HepG2 (cell line): ENCODE measurements around the gene CDHR5. TPM values are rescaled to one million over a fixed set of nuclear protein-coding genes. Genes with fewer than 3 reads are reported as not detected.

Experiments used
- ATAC-seq: fragments of 200-7000 bp; cut with Tn5 transposase; 3 replicates; pipeline ENCODE4 v1.9.1; 2020; ENCODE audit warnings: mild to moderate bottlenecking, moderate library complexity
- BruUV-seq: library from RNA; stranded (reverse); fragments of 400-500 nt; replicated peaks from 2 replicates; lab custom pipeline; 2021; lab: Mats Ljungman, UMichigan
- CTCF ChIA-PET: fragments of 300-600 bp; formaldehyde crosslinking; extraction: SDS; loops from one replicate; lab custom pipeline; 2021; ENCODE audit warnings: low total read pairs, inconsistent platforms, low intra/inter-chr PET ratio; lab: Yijun Ruan, JAX
- POLR2A ChIA-PET: fragments of 350-600 bp; sonication (Branson Sonifier 250); formaldehyde crosslinking; loops from one replicate; lab custom pipeline; 2020; ENCODE audit warnings: antibody characterized with exemption, inconsistent platforms; lab: Yijun Ruan, JAX
- DNase-seq: peaks from one replicate; pipeline ENCODE4 v3.0.0-alpha.2; 2015; ENCODE audit warnings: low spot score
- FAIRE-seq: peaks from 3 replicates; lab custom pipeline; 2011; peaks lifted over from hg19 to GRCh38; lab: Jason Lieb, UNC
- H2AFZ ChIP-seq: one replicate; pipeline ENCODE4 v1.6.1; 2011; ENCODE audit warnings: low read length, inconsistent platforms
- H3K27ac ChIP-seq: fragments of 300-600 bp; 3 replicates; pipeline ENCODE4 v1.8.0; 2011; ENCODE audit warnings: mixed run types, mild to moderate bottlenecking, mixed read lengths, low read length, inconsistent platforms; ENCODE audit not compliant: insufficient read depth; ENCODE audit errors: extremely low read length
- H3K27me3 ChIP-seq, 2 experiments: fragments of 200-600 bp in 1 of 2; 2 replicates in 1 of 2; 3 replicates in 1 of 2; pipeline versions ENCODE4 v1.6.0 to v1.8.0; 2011; ENCODE audit warnings: low read length in 2 of 2, mild to moderate bottlenecking in 2 of 2, moderate library complexity in 2 of 2, inconsistent platforms in 1 of 2; ENCODE audit not compliant: insufficient read depth in 2 of 2, control insufficient read depth in 1 of 2
- H3K36me3 ChIP-seq, 2 experiments: fragments of 200-600 bp in 1 of 2; replicated peaks in 1 of 2; 2 replicates in 1 of 2; 3 replicates in 1 of 2; pipeline versions ENCODE4 v1.5.1 to v1.8.0; 2011; ENCODE audit warnings: low read length in 2 of 2, inconsistent platforms in 1 of 2; ENCODE audit not compliant: insufficient read depth in 2 of 2, control insufficient read depth in 1 of 2
- H3K4me1 ChIP-seq: 2 replicates; pipeline ENCODE4 v1.5.1; 2012; ENCODE audit warnings: low read length, inconsistent platforms; ENCODE audit not compliant: insufficient read depth
- H3K4me2 ChIP-seq: 2 replicates; pipeline ENCODE4 v1.6.0; 2011; ENCODE audit warnings: low read depth, low read length, inconsistent platforms
- H3K4me3 ChIP-seq, 3 experiments: fragments of 200-600 bp in 1 of 3; sonication (generic), shearing (Covaris generic) in 1 of 3; replicated peaks in 1 of 3; 2 replicates each; pipeline ENCODE4 v1.5.1; 2011 to 2016; ENCODE audit warnings: low read length in 3 of 3, inconsistent platforms in 2 of 3, low read depth in 2 of 3, mild to moderate bottlenecking in 2 of 3, control low read depth in 1 of 3, mixed read lengths in 1 of 3; ENCODE audit not compliant: insufficient read depth in 1 of 3
- H3K79me2 ChIP-seq: one replicate; pipeline ENCODE4 v1.6.1; 2011; ENCODE audit warnings: low read length, inconsistent platforms; ENCODE audit not compliant: insufficient read depth
- H3K9ac ChIP-seq: 2 replicates; pipeline ENCODE4 v1.6.0; 2011; ENCODE audit warnings: mild to moderate bottlenecking, low read depth, low read length, inconsistent platforms; ENCODE audit not compliant: insufficient read depth
- H3K9me3 ChIP-seq: 2 replicates; pipeline ENCODE4 v1.5.1; 2012; ENCODE audit warnings: mild to moderate bottlenecking, low read length
- H4K20me1 ChIP-seq: 2 replicates; pipeline ENCODE4 v1.6.0; 2011; ENCODE audit warnings: inconsistent platforms, mild to moderate bottlenecking, low read length, moderate library complexity; ENCODE audit not compliant: insufficient read depth
- AGO2 ChIP-seq: fragments of 200-400 bp; formaldehyde crosslinking; optimal IDR thresholded peaks from 2 replicates; pipeline ENCODE3; 2017; ENCODE audit warnings: mild to moderate bottlenecking, low read depth, low read length, moderate library complexity
- EP300 ChIP-seq, 3 experiments: sonication (generic) in 1 of 3; formaldehyde crosslinking in 1 of 3; IDR thresholded peaks; 2 replicates each; pipeline versions ENCODE4 v1.5.1 to v1.6.1; 2011 to 2020; ENCODE audit warnings: low read depth in 2 of 3, low read length in 2 of 3, borderline replicate concordance in 1 of 3, improper control_type of control experiment in 1 of 3, mild to moderate bottlenecking in 1 of 3, missing genetic modification reagents in 1 of 3, moderate library complexity in 1 of 3
- MTA3 ChIP-seq: sonication (generic); formaldehyde crosslinking; IDR thresholded peaks from 2 replicates; pipeline ENCODE4 v1.4.0; 2020; ENCODE audit warnings: missing genetic modification reagents
- POLR2A ChIP-seq, 2 experiments: IDR thresholded peaks; 2 replicates each; pipeline ENCODE4 v1.6.1; 2011; ENCODE audit warnings: low read depth in 2 of 2, low read length in 2 of 2, mild to moderate bottlenecking in 1 of 2, moderate library complexity in 1 of 2; ENCODE audit not compliant: insufficient read depth in 1 of 2
- POLR2AphosphoS5 ChIP-seq: IDR thresholded peaks from 2 replicates; pipeline ENCODE4 v1.6.1; 2012; ENCODE audit warnings: low read depth, low read length
- ZNF337 ChIP-seq: sonication (generic); formaldehyde crosslinking; IDR thresholded peaks from 2 replicates; pipeline ENCODE4 v1.5.1; 2020; ENCODE audit warnings: missing genetic modification reagents, low read depth, mild to moderate bottlenecking, borderline replicate concordance
- ZNF687 ChIP-seq: sonication (generic); formaldehyde crosslinking; IDR thresholded peaks from 2 replicates; pipeline ENCODE4 v1.5.1; 2020; ENCODE audit warnings: mild to moderate bottlenecking, missing genetic modification reagents, moderate library complexity
- WGBS: methylation state at CpG from one replicate; pipeline ENCODE4 v1.1.6; 2017; ENCODE audit warnings: low lambda C conversion rate; 5-methylcytosine and 5-hydroxymethylcytosine counted together
- in situ Hi-C: cut with HindIII; loops from 2 replicates; pipeline ENCODE4 v1.10.0; 2017; ENCODE audit warnings: low pct_unique_long_range_greater_than_20kb; ENCODE audit not compliant: extremely low pct_ligation_motif_present
- intact Hi-C: fragments of 100-400 bp; cut with micrococcal nuclease; formaldehyde crosslinking; loops from one replicate; pipeline ENCODE4 v1.10.0; 2022; ENCODE audit not compliant: unreplicated experiment
- polyA plus RNA-seq, 8 experiments: library from polyadenylated mRNA; depleted of rRNA in 3 of 8; stranded (reverse) in 7 of 8; unstranded in 1 of 8; fragments of >200 nt; fragmentation: Illumina TruSeq in 4 of 8; extraction: Trizol in 4 of 8; gene quantifications; 2 replicates each; pipeline versions ENCODE4 v1.2.1 to v1.2.3, GENCODE V29; 2011 to 2016; ENCODE audit warnings: low read depth in 4 of 8, missing spikeins in 1 of 8, mixed read lengths in 1 of 8; ENCODE audit not compliant: insufficient read depth in 1 of 8
- total RNA-seq, 5 experiments: library from RNA; depleted of rRNA; stranded (reverse); fragments of >200 nt; fragmentation: Illumina TruSeq; extraction: Trizol; gene quantifications; 2 replicates each; pipeline ENCODE4 v1.2.3, GENCODE V29; 2016; ENCODE audit warnings: low read depth in 1 of 5
- TF ChIP-seq, protein P1 (sequence below): sonication (generic); formaldehyde crosslinking; IDR thresholded peaks from 2 replicates; pipeline ENCODE4 v1.4.0; 2020; ENCODE audit warnings: mild to moderate bottlenecking, missing genetic modification reagents

CDHR5 gene
- total and polyA plus RNA-seq, 2 of the 13 experiments (the other 11 are each of a cell fraction or from before 2014, with no cell fraction given), result 0.46 to 0.71 TPM

GRCh38 chr11:643849-644738, 19.3 kb upstream of the CDHR5 start:
- H3K36me3 ChIP-seq, result peaks cover 4 to 10% of the 10 kb centered on the region in 2 experiments; a peak in 3 of 5 replicates
- ATAC-seq, result no peak; the same call in 2 of the 3 replicates

GRCh38 chr11:643366-643765, 18.6 kb upstream of the CDHR5 start:
- H3K36me3 ChIP-seq, result peaks cover 4 to 10% of the 10 kb centered on the region in 2 experiments; a peak in 3 of 5 replicates
- H3K79me2 ChIP-seq, result no peaks in the 10 kb centered on the region
- CTCF ChIA-PET, result no interaction called here
- no peak overlapping the region for H3K27ac ChIP-seq
- DNase-seq (no peak), FAIRE-seq (no peak), ATAC-seq (no peak; the same call in 2 of the 3 replicates)
- POLR2A ChIA-PET, result interaction anchor here (0.7 kb wide), 1 partner anchor 152 kb away, joined by 3 read pairs; no protein-coding TSS in a partner anchor
- no peak overlapping the region for H3K9ac ChIP-seq
- peaks cover 12% of the 10 kb centered on the region; the same call in 1 of the 2 replicates for H3K4me1 ChIP-seq
- WGBS, result 97% methylated on average over 7 of the region's 9 CpGs
- no peaks in the 10 kb centered on the region for H3K9me3 ChIP-seq
- in situ Hi-C loops (no loop called here), intact Hi-C loops (no loop called here)
- TF ChIP-seq ZNF337 (no peak), MTA3 (no peak), POLR2AphosphoS5 (peak; percentile 7; the same call in 1 of the 2 replicates), ZNF687 (peak; percentile 51)
- no peaks in the 10 kb centered on the region for H3K27me3 ChIP-seq
- no peak overlapping the region for H3K4me3 ChIP-seq
- no peak overlapping the region for H2AFZ ChIP-seq
- no peak overlapping the region for H3K4me2 ChIP-seq
- 0 out of 2 replicates have a peak, but pooled peaks cover 5% of the 10 kb centered on the region for H4K20me1 ChIP-seq
- BruUV-seq, result no TSS peak

More at GRCh38 chr11:643849-644738, 19.3 kb upstream of the CDHR5 start:
- BruUV-seq, result no TSS peak
- H3K9me3 ChIP-seq, result no peaks in the 10 kb centered on the region
- no peak overlapping the region for H3K9ac ChIP-seq
- H3K27me3 ChIP-seq, result no peaks in the 10 kb centered on the region
- WGBS, result 97% methylated on average over 44 of the region's 50 CpGs
- no peak overlapping the region for H3K4me2 ChIP-seq
- H4K20me1 ChIP-seq, result 0 out of 2 replicates have a peak, but pooled peaks cover 5% of the 10 kb centered on the region
- peaks cover 12% of the 10 kb centered on the region; the same call in 1 of the 2 replicates for H3K4me1 ChIP-seq
- POLR2A ChIA-PET, result interaction anchor here (0.7 kb wide), 1 partner anchor 152 kb away, joined by 3 read pairs; no protein-coding TSS in a partner anchor
- H3K27ac ChIP-seq, result no peak overlapping the region
- intact Hi-C loops (no loop called here), in situ Hi-C loops (no loop called here)
- H3K4me3 ChIP-seq, result no peak overlapping the region
- no peaks in the 10 kb centered on the region for H3K79me2 ChIP-seq
- CTCF ChIA-PET, result no interaction called here
- no peak for FAIRE-seq
- DNase-seq, result no peak
- no peak overlapping the region for H2AFZ ChIP-seq
- no peak for TF ChIP-seq EP300 (IDR thresholded peaks at IDR 0.05; ENCODE audit: low read depth in 2 of 2, low read length in 2 of 2)
- no peak for TF ChIP-seq EP300 (CRISPR knock-in tag; IDR thresholded peaks at IDR 0.05; ENCODE audit: borderline replicate concordance)
- TF ChIP-seq, protein P1, sequence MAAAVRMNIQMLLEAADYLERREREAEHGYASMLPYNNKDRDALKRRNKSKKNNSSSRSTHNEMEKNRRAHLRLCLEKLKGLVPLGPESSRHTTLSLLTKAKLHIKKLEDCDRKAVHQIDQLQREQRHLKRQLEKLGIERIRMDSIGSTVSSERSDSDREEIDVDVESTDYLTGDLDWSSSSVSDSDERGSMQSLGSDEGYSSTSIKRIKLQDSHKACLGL (CRISPR knock-in tag), result no peak
- TF ChIP-seq POLR2A (IDR thresholded peaks at IDR 0.05; ENCODE audit: insufficient read depth in 1 of 2, low read depth in 2 of 2, low read length in 2 of 2), result peak in 1 of 2 experiments; percentile 22; a peak in 1 of 4 replicates
- TF ChIP-seq AGO2, result peak; percentile 86
